HG02798 (cell line): ENCODE data around the gene SH2B3.
"Not testable (repeated sequence)": the region's sequence is repeated elsewhere in the genome, so short reads cannot be mapped to it uniquely, and the experiment has no call there.

ENCODE experiments used
- ATAC-seq: cut with Tn5 transposase; IDR thresholded peaks from one replicate; pipeline ENCODE4 v1.9.1; 2021; ENCODE audit warnings: mild to moderate bottlenecking; ENCODE audit not compliant: unreplicated experiment, poor library complexity

The SH2B3 gene

DNA sequence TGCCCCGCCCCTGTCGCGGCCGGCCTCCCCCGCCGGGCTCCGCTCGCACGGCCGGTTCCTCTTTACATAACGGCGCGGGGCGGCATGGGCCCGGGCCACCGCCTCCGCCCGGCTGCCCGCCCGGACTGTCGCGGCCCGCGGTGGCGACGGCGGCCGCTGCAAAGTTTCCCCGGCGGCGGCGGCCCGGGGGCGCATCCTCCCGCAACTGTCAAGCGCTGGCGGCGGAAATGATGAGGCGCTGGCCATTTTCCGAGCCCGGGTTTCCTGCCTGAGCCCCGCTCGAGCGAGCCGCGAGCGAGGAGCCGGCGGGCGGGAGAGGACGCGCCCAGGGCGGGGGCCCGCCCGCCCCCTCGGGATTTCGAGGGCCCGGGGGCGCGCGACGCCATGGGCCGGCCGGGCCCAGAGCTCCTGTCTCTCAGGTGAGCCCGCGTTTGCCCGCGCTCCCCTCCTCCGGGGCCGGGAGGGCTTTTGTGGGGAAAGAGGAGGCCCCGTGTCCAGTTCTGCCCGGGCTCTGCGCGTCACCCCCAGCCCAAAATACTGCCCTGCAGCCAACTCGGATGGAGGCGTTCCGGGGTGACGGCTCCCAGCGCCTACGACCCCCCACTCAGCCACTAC, at the start of gene SH2B3:
Gene SH2B3, plus strand, starts transcription at position 65 of the 615 bp plus-strand sequence. CDS start 12,223 bp downstream, outside the sequence.
- ATAC-seq = no peak

DNA sequence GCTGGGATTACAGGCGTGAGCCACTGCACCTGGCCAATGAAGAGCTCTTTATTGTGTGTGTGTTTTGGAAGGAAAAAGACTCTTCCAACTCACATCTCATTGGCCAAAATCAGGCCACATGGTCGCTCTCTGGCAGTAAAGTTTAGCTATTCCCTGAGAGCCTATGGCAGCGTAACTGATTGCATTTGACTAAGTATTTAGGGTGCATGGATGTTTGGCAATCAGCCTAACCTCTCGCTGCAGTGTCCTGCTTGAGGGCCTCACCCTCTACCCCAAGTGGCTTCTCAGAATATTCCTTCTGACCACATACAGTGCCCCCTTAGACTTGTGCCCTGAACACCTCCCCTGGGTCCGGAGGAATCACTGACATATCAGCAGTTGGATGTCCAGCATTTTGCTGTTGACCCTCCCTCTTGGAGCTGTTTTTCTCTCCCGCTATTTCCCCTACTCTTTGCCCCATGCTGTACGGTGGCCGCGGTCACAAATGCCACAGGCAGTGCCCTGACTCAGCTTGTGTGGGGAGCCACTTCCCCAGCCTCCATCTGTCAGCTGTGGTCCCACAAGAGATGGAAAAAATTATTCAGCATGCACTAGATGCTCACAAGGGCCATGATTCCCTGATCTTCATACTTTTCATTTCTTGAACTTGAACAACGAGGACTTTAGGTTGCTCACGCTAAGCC, 46.4 kb upstream of the SH2B3 start:
- ATAC-seq = no peak

DNA sequence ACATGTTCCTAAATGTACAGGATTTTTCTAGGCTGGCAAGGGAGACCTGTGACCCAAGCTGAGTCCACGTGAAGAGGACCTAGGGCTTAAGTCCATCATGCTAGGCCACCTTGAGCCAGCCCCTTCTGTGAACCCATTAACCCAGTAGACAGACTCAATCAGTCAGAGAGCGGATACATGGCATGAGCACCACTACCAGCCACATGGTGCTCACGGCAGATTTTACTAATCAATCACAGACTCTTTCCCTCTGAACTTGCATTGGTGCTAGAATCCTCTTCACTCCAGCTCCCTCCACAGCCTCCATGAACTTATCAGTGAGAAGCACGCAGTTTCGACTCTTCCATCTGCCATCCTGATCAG, 45.8 kb upstream of the SH2B3 start:
- ATAC-seq = no peak

DNA sequence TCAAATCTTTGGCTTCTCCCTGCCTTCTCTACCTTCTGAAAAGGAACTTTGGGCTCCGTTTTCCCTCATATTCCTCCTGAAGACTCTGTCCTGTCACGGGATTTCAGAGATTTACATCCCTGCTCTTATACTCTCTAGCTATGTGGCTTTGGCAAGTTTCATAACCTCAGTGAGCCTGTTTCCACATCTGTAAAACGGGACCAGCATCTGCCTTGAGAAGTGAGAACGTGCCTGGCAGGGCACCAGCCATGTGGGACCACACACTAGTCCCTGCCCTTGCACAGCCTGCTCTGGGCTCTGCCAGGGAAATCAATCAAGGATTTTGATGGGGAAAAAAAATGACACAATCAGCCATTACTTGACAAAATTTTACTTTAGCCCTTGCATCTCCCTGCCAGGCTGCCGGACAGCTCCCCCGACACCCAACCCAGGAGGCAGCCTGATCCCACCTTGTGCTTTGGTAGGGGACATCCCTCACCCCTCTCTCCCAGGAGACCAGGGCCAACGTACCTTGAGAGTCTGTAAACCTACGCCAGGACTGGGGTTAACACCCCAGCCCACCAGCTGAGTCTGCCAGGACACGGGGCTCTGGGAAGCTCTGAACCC, 45.3 kb upstream of the SH2B3 start:
- ATAC-seq = no peak

DNA sequence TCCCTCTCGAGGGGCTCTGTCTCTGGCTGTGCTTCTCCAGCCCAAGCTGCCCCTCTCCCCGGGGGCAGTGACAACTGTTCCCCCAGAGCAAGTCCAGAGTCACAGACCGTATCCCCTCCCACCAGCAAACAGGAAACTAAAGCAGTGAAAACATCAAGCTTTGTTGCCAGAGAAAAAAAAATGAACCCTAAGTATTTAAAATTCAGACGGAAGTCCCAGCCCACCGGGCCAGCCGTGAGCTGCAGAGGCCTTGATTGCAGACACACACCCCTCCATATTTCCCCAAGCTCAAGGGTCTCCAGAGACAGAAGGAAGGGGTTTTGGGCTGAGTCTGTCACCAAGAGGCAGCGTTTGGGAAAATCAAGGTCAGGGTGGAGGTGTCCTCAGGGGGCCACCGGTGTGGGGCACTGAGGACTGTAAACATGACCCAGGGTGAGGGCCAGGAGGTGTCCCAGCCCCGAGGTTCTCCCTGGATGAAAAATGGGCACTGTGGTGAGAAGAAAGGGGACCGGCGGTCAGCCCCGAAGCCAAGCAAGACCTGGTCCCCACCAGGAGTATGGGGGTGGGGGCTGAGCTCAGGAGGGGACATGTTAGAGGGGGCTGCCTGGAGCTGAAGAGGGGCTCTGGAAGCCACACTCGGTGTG, 44.5 kb upstream of the SH2B3 start:
- no peak for ATAC-seq

DNA sequence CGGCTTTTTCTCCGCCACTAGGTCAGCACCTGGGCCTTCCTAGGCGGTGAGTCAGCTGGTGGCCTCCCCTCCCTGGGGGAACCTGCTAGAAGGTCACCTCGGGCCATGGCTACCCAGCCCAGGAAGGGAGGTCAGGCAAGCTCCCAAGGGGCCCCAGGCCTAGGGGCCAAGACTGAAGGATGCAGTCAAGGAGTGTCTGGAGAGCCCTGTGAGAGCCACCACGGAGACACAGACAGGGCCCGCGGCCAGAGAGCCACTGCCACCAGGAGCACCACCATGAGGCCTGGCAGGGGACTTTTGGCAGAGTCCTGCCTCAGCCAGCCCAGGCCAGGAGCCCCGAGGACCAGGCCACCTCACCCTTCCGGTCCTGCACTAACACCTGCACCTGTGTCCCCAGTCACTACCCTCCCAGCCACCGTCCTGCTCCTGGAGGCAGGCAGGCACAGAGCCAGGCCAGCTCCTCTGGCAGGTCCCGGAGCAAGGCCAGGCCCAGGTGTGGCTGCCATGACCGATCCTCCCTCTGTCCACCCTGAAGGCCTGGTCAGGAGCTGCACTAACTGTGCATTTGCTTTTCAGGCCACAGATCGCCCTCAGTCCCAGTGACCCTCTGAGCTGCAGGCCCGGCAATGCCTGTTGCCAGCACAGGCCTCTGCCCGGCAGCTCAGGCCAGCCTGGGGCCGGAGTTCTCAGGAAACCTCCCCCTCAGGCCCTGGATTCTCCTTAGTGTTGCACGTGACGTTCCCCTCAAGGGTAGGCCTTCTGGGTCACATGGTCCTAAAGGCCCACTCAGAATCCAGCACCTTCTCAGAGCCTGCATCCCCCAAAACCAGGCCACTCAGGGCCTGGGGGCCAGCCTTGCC, 43.8 kb upstream of the SH2B3 start:
- ATAC-seq = no peak

- no peak for ATAC-seq
Observed at GRCh38 chr12:111362687-111363475, 42.8 kb upstream of the SH2B3 start.

DNA sequence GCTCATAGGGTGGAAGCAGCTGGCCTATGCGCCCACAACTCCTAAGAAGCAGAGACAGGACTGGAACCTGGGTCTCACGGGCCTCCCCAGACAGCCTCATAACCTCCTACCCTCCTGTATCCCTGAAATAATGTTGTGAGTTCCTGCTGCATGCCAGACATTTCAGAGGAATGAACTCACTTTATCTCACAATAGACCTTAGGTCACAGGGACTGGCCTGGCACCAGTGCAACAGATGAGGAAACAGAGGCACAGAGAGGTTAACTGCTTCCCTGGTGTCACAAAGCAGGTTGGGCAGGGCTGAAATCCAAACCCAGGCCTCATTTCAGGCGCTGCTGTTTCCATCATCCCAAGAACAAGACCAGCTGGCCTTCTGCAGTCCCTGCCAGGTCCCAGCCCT, 42.1 kb upstream of the SH2B3 start:
- no peak for ATAC-seq

DNA sequence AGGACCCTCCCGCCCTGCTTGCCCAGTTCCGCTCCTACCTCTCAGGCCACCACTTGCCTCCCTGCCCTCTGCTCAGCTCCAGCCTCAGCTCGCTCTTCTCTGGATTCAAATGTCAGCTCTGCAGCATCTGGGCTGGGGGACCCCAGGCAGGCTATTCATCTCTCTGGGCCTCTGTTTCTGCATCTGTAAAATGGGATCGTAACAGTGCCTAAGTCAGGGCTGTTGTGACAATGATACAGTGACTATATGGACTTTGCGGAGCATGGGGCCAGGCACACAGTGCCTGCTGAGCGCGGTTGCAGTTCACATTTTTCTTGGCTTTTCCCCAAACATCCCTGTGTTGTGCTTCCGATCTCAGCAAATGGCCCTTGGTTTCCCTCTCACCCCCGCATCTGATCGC, 39.6 kb upstream of the SH2B3 start:
- ATAC-seq = no peak

DNA sequence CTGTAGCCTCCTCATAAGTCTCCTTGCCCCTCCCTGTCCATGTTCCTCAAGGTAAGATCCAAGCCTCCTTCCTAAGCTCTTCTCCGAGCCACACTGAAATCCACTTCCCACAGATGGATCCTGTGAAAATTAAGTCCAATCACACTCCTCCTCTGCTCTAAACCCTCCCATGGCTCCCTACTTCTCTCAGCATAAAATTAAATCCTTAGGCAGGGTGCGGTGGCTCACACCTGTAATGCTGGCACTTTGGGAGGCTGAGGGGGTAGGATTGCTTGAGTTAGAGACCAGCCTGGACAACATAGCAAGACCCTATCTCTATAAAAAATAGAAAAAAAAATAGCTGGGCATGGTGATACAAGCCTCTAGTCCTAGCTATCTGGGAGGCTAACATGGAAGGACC, 39.1 kb upstream of the SH2B3 start:
- no peak for ATAC-seq

DNA sequence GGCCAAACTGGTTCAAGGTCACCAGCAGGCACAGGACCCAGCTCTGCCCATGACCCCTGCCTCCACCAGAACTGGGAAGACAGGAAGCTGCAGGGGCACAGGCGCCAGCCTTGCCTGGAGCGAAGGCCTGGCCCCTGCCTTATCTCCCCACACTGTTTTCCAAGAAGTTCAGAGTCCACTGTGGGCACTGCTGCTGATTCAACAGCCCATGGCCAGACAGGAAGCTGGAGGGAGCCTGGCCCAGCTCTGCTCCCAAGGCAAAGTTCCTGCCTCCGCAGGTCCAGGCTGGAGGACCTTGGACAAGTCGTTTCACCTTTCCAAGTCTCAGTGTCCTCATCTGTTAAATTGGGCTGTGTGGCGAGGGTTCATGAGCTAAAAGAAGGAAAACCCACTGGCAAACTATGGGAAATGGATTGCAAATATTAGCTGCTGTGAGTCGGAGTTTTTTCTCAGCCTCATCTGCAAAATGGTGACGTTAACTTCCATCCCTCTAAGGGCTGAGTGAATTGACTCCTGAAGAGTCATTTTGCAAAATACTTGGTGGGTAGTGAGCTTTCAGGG, 38.0 kb upstream of the SH2B3 start:
- no peak for ATAC-seq

DNA sequence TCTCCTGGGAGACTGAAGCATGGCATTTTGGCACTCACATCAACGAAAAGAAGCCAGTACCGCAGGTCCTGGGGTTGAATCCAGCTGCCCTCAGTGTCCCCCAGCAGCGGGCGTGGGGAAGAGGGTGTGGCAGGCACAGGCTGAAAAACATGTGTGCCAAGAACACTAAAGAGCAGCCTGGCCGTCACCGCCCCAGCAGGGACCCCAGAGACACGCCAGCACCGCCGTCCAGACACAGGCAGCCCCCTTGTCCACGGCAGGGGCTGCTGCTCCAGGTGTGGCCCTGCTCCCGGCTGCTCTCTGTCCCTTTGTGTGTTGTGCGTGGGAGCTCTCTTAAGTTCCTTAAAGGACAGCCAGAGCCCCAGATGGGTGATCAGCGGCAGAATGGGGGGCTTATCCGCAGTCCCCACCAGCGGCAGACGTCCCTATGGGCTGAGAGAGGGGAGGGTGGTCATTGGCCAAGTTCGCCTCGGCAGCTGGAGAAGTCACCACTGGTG, 37.4 kb upstream of the SH2B3 start:
- no peak for ATAC-seq

DNA sequence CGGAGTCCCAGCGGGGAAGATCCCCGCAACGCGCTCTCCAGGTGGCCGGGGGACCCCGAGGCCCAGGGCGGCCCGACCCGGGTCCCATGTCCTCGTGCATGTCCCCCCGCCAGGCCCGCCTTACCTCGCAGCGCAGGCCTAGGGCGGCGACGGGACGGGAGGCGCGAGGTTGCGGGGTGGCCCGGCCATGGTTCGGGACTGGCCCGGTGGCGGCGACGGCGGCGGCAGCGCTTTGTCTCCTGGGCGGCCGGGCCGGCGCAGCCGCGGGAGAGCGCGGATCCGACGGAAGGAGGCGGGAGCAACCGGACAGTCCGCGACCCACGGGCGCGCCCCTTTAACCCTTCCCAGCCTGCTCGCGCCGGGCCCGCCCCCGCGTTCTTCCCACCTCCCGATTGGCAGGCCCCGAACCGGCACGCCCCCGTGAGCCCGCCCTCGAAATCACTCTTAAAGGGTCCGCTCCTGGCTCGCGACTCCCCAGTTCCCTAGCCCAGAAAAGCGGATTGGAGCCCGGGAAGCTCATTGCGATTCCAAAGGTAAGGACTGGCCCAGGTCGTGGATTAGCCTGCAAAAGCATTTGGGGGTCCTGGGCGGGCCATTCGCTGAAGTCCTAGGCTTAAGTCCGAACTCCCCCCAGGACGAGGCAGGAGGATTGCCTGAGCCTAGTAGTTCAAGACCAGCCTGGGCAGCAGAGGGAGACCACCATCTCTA, 36.8 kb upstream of the SH2B3 start, which contains the start of gene PHETA1:
Gene PHETA1, minus strand, starts transcription at position 308 of the 708 bp plus-strand sequence. CDS start 5,668 bp downstream, outside the sequence.
- peak; percentile 97 for ATAC-seq

DNA sequence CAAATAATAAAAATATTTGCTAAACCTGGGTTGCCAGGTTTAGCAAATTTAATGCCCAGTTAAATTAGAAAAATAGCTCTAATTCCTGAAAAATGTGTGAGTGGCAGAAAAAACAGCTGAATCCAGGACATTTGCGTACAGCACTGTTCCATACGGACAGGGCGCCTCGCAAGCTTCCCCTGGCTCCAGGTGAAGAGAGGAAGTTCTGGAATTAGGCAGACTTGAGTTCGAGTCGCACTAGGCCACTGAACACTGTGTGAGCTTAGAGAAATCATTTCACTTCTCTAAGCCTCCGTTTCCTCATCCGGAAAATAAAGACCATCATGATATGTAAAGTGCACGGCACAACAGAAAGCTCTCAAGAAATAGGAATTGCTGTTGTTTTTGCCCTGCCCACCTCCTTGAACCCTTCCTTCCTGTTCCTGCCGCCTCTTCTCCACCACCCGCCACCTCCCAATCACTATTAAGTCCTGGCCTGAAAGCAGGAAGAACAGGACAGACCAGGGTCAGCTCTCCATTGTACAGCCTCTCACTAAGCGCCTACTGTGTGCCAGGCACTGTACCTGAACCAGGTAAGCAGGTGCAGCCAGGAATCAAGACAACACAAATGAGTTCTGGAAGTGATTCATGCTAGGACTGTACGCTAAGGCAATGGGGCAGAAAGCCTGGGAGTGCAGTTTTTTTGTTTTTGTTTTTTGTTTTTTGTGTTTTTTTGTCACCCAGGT, 36.1 kb upstream of the SH2B3 start:
- no peak for ATAC-seq

GRCh38 chr12:111373231-111373630, 32.5 kb upstream of the SH2B3 start:
- ATAC-seq = not testable (repeated sequence)

DNA sequence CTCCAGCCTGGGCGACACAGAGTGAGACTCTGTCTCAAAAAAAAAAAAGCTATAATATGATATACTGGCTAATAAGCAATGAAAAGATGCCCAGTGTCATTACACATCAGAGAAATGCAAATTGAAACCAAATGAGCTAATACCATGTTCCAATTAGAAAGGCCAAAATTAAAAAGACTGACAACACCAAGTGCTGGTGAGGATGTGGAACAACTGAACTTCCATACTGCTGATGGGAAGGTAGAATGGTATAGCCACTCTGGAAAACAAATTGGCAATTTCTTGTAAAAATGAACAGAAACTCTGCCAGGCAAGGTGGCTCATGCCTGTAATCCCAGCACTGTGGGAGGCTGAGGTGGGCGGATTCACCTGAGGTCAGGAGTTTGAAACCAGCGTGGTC, 28.3 kb upstream of the SH2B3 start:
- ATAC-seq = no peak

DNA sequence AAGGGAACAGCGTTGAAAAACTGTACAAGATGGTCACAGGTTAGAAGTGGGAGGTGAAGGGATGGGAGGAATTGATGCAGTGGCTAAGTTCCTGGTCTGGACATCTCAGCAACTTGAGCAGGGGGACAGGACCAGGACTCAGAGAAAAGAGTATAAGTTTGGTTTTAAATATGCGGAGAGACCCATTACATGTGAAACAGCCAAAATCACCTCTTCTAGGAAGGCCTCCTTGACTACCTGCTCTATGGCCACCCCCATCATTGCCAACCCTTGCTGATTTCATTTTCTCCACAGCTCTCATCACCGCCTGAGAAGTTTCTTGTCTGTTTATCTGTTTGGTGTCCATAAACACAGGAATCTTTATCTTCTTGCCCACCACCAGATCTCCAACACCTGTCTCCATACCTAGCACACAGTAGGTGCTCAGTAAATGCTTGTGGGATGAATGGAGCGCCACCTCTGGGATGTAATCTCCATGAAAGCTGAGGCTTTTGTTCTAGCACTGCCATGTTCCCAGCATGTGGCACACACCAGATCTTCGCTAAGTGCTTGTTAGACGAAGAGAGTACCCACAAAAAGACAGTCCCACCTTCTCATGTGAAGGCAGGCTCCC, 25.7 kb upstream of the SH2B3 start:
- ATAC-seq = no peak
